A673 (cell line): Measurements from ENCODE around the gene ERC1.

Experiments used
- EZH2 ChIP-seq: fragments of 200-600 bp; sonication (generic); IDR thresholded peaks from 2 replicates; pipeline ENCODE4 v1.6.1; 2017; ENCODE audit warnings: borderline replicate concordance, low read depth, mild to moderate bottlenecking, mixed read lengths, antibody characterized with exemption, low read length; ENCODE audit not compliant: poor library complexity, severe bottlenecking
- TF ChIP-seq, protein P1 (sequence below): fragments of 300-800, 200-600 bp; sonication (generic); conservative IDR thresholded peaks from 2 replicates; pipeline ENCODE4 v1.5.1; 2017; ENCODE audit warnings: low read depth, mild to moderate bottlenecking, antibody characterized with exemption, low read length, moderate library complexity, mixed read lengths

DNA sequence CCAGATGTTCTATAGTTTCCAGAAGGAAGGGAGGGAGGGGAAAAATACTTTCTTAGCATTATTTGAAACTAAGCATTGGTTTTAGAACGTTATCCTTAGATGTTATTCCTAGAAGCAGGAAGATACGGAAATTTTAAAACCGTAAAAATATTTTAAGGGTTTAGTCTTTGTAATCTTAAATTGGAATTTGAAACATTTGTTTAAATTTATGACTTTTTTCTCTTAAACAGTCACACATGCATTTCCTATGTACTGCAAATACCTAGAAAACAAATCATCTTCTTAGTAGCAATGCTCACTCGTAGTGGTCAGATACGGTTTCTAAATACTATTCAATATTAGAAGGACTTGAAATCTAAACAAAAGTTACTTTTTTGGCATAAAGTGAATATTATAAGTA is 282.0 kb downstream of the ERC1 start:
- TF ChIP-seq, protein P1, sequence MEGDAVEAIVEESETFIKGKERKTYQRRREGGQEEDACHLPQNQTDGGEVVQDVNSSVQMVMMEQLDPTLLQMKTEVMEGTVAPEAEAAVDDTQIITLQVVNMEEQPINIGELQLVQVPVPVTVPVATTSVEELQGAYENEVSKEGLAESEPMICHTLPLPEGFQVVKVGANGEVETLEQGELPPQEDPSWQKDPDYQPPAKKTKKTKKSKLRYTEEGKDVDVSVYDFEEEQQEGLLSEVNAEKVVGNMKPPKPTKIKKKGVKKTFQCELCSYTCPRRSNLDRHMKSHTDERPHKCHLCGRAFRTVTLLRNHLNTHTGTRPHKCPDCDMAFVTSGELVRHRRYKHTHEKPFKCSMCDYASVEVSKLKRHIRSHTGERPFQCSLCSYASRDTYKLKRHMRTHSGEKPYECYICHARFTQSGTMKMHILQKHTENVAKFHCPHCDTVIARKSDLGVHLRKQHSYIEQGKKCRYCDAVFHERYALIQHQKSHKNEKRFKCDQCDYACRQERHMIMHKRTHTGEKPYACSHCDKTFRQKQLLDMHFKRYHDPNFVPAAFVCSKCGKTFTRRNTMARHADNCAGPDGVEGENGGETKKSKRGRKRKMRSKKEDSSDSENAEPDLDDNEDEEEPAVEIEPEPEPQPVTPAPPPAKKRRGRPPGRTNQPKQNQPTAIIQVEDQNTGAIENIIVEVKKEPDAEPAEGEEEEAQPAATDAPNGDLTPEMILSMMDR, result no peak
- TF ChIP-seq EZH2, result no peak
